SK-N-MC (cell line): ENCODE measurements around the gene SRGAP1.
"Not testable (repeated sequence)": the region's sequence is repeated elsewhere in the genome, so short reads cannot be mapped to it uniquely, and the experiment has no call there.

Source experiments
- EZH2 ChIP-seq: fragments of 200-600 bp; sonication (generic); IDR thresholded peaks from one replicate; pipeline ENCODE4 v1.6.1; 2017; ENCODE audit warnings: antibody characterized with exemption
- POLR2AphosphoS5 ChIP-seq: IDR thresholded peaks from 2 replicates; pipeline ENCODE4 v1.6.1; 2012; ENCODE audit warnings: mild to moderate bottlenecking, low read depth, low read length, borderline replicate concordance

GRCh38 chr12:64167041-64167440, 322.5 kb downstream of the SRGAP1 start:
- not testable (repeated sequence) for TF ChIP-seq EZH2, POLR2AphosphoS5
